HG02943 (cell line): ENCODE data around the gene DYNLRB2.

Experiments
- ATAC-seq: cut with Tn5 transposase; IDR thresholded peaks from one replicate; pipeline ENCODE4 v1.9.1; 2021; ENCODE audit warnings: mild to moderate bottlenecking, low read depth, moderate library complexity; ENCODE audit not compliant: unreplicated experiment

Gene DYNLRB2

DNA sequence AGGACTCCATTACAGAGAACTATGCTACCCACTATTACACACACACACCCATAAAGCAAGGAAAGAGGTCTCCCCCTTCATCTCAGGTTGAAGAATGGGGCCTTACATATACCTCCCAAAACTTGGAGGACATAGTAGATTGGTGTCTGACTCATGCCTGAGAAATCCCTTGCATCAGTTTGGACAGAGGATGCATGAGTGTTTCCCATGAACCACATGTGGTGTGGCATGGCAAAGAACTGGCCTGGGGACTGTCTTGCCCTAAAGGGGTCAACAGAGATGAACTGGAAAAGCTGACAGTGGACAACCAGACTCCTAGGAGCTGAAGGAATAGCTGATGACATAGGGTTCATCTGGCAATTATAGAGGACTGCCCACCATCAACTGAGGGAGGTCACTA is 54.0 kb downstream of the DYNLRB2 start:
- ATAC-seq = no peak

DNA sequence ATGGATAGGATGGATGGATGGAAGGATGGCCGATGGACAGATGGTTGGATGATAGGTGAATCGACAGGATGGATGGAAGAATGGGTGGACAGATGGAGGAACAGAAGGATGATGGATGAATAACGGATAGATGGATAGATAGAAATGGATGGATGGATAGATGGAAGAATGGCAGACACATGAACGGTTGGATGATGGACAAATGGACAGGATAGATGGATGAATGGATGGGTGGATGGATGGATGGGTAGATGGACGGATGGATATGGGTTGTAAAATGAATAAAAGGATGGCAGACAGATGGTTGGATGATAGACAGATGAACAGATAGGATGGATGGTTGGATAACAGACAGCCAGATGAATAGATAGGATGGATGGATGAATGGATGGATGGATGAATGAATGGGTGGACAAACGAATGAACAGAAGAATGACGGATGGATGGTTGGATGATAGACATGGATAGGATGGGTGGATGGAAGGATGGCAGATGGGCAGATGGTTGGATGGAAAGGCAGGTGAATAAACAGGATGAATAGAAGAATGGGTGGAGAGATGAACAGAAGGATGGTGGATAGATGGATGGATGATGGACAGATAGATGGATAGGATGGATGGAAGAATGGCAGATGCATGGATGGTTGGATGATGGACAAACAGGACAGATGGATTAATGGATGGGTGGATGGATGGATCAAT is 55.9 kb downstream of the DYNLRB2 start:
- ATAC-seq = no peak

DNA sequence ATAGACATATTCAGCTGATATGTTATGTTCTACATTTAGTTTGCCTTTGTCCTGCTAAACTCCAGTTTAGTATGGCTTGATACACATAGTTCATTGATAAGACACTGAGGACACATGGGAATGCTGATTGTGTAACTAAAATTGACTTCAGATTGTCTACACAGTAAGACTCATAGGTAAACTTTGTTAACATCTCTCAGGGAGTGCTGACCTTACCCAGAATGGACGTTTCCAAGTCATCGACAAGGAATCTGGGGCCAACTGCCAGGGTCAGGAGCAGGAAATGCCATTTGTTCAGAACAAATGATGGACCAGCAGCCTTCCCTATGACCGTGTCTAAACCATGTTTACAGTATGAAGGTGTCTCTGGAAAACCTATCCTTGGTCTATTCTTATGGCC is 58.7 kb downstream of the DYNLRB2 start:
- ATAC-seq = no peak
